Measurements from ENCODE around the gene AMIGO1.

The AMIGO1 gene

GRCh38 chr1:109509176-109510134 is at the start of gene AMIGO1:
Gene AMIGO1, minus strand, starts transcription at chr1:109509727. Its CDS starts 815 bp downstream, at chr1:109508912.
- no peak for DNase-seq (ENCODE audit: low read depth)

- DNase-seq (ENCODE audit: low read depth): no peak
Observed at GRCh38 chr1:109557520-109557919, 48.0 kb upstream of the AMIGO1 start.

GRCh38 chr1:109556563-109556962 is 47.0 kb upstream of the AMIGO1 start:
- DNase-seq (ENCODE audit: low read depth): no peak

GRCh38 chr1:109548321-109549267 is 39.1 kb upstream of the AMIGO1 start, which contains the start of gene GNAI3:
Gene GNAI3, plus strand, starts transcription at chr1:109548615. Its CDS starts 106 bp downstream, at chr1:109548721.
- DNase-seq (ENCODE audit: low read depth): peak; percentile 87

GRCh38 chr1:109547463-109548320 is 38.2 kb upstream of the AMIGO1 start:
- DNase-seq (ENCODE audit: low read depth): peak; percentile 11

- DNase-seq (ENCODE audit: low read depth): peak; percentile 74
Observed at GRCh38 chr1:109546311-109547109, 37.0 kb upstream of the AMIGO1 start.

GRCh38 chr1:109543988-109544735 is 34.6 kb upstream of the AMIGO1 start:
- no peak for DNase-seq (ENCODE audit: low read depth)

GRCh38 chr1:109543283-109543987 is 33.9 kb upstream of the AMIGO1 start:
- no peak for DNase-seq (ENCODE audit: low read depth)

GRCh38 chr1:109542657-109543056 is 33.1 kb upstream of the AMIGO1 start:
- DNase-seq (ENCODE audit: low read depth): no peak

GRCh38 chr1:109541102-109541501 is 31.6 kb upstream of the AMIGO1 start:
- no peak for DNase-seq (ENCODE audit: low read depth)

GRCh38 chr1:109539676-109540075 is 30.1 kb upstream of the AMIGO1 start, which contains the start of gene GPR61:
Gene GPR61, plus strand, starts transcription at chr1:109539872. Its CDS starts 3,151 bp downstream, at chr1:109543023.
- DNase-seq (ENCODE audit: low read depth): no peak

GRCh38 chr1:109538827-109539555 is 29.5 kb upstream of the AMIGO1 start:
- DNase-seq (ENCODE audit: low read depth): no peak

- DNase-seq (ENCODE audit: low read depth): no peak
Observed at GRCh38 chr1:109537450-109538178, 28.1 kb upstream of the AMIGO1 start.

- DNase-seq (ENCODE audit: low read depth): no peak
Observed at GRCh38 chr1:109535971-109536491, 26.5 kb upstream of the AMIGO1 start.

- DNase-seq (ENCODE audit: low read depth): no peak
Observed at GRCh38 chr1:109535481-109535880, 26.0 kb upstream of the AMIGO1 start.

GRCh38 chr1:109534307-109534858 is 24.9 kb upstream of the AMIGO1 start:
- DNase-seq (ENCODE audit: low read depth): no peak
